NCI-H82 (cell line): Measurements from ENCODE around the gene CSNK1G2.

ENCODE experiments used
- DNase-seq: peaks from one replicate; lab custom pipeline; 2025; lab: John Stamatoyannopoulos, UW

CSNK1G2 gene

DNA sequence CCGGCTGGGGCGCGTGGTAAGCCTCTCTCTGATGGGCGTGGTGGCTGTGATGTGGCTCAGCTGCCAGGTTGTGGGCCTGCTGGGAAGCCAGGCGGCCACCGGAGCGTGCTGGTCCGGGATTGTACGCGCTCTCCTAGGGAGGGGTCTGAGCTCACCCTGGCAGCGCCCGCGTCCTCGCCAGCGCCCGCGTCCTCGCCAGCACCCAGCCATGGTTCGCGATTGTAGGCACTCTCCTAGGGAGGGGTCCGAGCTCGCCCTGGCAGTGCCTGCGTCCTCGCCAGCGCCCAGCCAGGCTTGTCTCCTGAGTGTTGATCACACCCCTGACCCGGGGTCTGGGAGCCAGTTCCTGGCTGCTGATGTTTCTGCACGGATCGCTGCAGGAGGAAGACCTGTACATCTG is 22.0 kb upstream of the CSNK1G2 start:
- no peak for DNase-seq

DNA sequence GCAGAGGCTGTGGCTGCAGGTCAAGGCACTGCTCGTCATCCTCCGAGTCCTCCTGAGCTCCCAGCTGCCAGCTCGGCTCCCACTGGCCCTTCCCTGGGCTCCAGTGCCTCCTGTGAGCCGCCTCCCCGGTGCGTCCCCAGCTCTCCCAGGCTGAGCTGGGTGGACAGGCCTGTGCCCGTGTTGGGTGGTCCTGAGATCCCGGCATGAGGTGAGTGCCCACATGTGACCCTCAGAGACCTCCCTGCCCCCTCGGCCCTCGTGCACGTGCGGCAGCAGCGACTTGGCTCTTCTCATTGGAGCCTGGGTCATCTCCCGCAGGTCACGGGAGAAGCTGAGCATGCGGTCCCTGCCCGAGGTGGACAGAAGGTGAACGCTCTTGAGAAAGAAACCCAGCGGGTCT is 20.3 kb upstream of the CSNK1G2 start:
- DNase-seq = no peak

DNA sequence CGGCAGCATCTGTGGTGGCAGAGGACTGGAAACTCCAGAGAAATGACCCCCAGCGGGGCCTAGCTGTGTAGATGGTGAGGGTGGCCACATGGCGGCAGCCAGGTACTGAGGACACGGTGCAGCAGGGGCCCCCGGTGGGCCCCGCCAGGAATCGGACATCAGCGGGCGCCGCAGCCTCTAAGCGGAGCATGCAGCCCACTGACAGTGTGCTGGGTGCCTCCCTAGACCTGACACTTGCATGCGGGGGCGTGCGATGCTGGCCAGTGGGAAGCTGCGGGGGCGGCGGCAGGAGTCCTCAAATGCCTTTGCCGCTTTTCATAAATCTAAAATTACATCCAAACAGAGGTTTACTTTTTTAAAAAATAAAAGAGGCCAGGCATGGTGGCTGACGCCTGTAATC is 19.6 kb upstream of the CSNK1G2 start:
- DNase-seq = no peak

DNA sequence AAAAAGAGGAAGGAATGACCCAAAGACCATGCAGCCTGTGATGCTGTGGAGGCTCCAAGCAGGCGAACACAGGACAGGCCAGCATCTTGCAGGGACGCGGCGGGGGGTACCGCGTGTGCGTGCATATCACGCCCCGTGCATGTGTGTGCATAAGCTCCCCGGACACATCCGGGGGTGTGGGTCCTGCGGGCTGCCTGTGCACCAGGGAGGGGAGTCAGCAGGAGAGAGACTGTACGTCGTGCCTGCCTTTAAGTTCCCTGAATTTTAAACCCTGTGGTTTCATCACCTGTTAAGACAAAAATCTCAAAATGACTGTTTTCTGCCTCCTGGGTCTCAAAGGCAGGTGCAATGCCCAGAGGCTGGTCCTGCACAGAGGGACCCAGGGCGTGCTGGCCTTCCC is 19.1 kb upstream of the CSNK1G2 start:
- no peak for DNase-seq

DNA sequence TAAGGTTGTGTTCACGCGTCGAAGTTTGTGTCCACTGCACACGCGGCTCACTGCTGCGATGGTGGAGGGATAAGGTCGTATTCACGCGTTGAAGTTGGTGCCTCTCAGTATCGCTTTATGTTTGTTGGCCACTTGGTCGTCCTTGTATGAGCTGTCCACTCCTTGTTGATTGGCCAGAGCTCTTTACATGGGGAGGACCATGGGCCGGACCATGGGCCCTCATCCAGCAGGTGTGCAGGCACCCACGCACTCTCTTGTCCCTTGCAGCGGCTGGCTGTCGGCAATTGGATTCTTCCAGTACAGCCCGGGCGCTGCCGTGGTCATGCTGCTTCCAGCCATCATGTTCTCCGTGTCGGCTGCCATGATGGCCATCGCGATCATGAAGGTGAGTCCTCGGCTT is 18.2 kb upstream of the CSNK1G2 start:
- no peak for DNase-seq

DNA sequence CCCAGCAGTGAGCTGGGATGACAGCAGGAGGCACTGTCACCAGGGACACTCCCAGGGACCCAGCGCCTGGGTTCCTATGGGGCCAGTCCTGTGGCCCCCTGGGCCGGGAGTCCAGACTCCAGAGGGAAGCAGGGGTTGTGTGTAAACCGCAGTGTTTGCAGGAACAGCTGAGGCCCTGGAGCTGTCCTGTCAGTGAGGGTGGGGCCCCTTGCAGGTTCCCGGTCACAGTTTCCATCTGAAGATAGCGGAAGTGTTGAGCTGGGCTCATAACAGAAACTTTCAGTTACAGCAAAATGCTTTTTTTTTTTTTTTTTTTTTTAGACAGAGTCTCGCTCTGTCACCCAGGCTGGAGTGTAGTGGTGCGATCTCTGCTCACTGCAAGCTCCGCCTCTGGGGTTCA is 17.7 kb upstream of the CSNK1G2 start:
- DNase-seq = no peak

DNA sequence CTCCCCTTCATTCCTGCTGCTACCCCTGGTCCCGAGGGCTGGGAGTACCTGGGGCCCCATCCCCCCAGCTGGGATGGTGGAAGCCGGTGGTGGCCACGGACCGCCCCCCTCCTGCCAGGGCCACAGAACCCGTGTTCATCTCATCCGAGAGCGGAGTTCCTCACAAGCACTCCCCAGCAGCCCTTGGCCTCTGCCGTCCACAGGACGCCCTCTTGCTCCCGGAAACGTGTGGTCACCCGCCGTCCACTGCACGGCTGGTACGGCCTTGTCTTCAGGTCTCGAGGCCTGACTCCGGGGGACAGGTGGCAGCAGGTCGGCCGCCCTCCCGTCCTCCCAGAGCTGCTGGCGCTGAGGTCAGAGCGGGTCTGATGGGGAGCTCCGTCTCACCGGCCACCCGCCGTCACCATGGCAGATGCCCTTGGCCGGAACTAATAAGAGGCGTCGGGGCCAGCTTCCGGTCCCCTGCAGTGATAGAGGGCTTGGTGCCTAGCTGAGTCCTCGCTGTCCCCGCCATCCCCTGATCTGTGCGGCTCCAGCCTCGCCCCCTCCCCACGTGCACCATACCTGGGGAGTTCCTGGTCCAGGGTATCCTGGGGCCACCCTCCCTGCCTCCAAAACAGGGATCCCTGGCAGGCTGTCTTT is 16.5 kb upstream of the CSNK1G2 start:
- DNase-seq = no peak

DNA sequence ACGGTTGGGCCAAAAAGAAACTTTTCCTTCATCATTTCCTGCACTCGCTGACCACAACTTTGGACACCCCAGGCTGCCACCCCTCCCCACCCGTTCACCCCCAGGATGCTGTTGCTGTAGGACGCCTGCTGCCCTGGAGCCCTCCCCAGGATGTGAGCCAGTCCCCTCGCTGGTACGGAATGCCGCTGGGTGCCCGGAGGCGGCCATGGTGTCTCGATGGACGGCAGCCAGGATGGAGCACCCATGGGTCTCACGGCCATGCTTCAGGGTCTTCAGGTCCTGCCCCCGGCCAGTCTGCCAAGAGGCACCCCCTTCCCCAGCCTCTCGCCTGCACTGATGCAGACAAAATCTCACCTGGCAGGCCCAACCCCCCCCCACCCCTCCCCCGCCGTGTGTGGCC is 15.4 kb upstream of the CSNK1G2 start:
- no peak for DNase-seq

DNA sequence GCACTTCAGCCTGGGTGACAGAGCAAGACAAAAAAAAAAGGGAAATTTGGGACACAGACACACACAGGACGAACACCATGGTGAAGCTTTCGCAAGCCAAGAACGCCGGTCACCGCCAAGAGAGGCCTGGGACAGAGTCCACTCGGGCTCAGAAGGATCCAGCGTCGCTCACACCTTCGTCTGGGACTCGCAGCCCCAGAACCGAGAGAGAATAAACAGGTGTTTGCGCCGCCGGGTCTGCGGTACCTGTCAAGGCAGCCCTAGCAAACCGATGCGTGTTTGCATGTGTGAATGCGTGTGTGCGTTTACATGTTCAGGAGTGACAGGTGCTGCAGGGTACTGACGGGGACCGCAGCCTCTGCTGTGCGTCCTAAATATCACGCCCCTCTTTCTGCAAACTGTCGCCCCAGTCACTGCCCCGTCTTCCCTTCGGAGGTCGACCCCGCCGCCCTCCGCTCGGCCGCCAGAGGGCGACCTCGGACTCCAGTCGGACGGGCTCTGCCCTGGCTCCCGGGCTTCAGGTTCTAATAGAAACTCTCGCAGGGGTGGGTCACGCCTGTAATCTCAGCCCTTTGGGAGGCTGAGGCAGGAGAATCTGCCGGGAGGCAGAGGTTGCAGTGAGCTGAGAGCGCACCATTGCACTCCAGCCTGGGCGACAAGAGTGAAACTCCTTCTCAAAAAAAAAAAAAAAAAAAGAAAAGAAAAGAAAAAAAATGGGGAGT is 11.8 kb upstream of the CSNK1G2 start:
- DNase-seq = peak; percentile 84

DNA sequence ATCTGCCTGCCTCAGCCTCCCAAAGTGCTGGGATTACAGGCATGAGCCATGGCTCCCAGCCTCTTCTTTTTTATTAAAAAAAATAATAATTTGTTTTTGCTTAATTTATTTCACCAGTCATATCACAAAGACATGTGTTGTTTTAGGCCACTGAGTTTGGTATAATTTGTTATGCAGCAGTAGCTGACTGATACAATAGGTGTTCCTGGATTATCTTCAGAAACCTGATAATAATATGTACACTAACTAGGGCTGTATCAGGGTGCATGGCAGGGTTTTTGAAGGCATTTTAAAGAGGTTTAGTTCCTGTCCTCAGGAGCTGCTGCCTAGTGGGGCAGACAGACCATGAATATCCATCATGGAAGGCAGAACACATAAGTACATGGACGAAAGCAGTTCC is 9.5 kb upstream of the CSNK1G2 start:
- DNase-seq = no peak

DNA sequence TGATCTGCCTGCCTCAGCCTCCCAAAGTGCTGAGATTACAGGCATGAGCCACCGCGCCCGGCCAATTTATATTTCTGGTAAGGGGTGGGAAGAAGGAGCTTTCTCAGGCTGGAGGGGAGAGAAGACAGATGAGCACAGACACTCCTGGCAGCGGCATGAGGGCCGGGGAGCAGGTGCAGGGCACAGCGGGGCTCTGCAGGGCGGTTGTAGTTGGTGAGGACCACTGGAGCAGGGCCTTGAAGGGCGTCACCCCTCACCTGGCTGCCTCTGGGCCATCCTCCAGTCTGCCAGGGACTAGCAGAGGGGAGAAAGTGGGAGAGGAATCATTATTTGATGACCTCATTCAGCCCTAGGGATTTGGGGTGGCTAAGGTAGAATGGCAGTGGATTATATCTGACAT is 8.6 kb upstream of the CSNK1G2 start:
- no peak for DNase-seq

DNA sequence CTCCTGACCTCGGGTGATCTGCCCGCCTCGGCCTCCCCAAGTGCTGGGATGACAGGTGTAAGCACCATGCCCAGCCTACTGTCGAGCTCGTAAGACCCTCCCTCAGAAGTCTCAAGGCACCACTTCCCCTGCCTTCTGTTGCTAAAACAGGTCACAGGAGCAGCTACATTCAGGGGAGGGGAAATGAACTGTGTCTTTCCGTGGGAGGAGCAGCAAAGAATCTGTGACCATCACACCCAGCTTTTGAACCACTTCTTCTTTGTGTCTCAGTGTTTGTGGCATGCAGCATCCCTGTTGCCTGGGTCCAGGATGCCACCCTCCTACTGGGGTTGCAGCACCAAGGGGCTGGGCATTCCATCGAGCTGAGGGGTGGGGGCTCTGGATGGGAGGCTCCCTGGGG is 7.7 kb upstream of the CSNK1G2 start:
- no peak for DNase-seq

DNA sequence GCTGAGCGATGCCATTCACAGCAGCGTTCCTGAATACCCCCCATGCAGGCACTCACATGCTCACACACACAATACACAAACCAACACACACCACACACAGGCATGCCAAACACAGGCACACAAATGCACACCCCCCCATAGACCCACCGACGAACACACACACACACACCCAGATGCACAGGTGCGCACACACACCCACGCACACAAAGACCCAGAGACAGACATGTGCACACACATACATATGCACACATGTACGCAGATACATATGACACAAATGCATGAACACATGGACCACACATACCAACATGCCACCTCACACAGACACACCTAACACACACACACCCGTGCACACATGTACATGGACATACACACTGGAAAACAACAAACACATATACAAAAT is 7.0 kb upstream of the CSNK1G2 start:
- DNase-seq = no peak

DNA sequence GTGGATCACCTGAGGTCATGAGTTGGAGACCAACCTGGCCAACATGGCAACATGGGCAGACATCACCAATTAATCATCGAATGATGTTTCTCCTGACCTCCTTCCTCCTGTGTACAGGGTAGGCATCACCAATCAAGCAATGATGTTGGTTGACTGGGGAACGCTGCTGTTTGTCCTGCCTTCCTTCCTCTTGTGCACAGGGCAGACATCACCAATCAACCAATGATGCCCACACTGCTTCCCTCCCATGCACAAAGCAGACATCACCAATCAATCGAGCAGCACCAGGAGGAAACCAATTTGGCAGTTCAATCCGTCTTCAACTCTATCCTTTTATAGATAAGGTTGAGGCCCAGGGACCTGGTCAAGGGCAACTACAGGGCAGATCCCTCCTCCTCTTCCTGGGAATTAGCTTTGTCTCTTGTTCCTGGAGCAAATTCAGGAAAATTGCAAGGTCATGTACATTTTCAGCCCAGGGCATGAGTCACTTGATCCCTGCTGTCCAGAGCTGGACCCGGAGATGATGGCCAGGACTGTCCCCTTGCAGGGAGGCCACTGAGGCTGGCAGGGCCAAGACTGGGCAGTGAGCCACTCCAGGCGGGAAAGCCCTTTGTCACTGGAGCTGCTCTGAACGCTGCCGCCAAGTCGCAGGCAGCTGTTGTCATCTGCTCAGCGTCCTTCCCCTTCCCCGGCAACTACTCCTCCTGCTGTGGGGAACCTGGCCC is 5.3 kb upstream of the CSNK1G2 start:
- peak; percentile 8 for DNase-seq

DNA sequence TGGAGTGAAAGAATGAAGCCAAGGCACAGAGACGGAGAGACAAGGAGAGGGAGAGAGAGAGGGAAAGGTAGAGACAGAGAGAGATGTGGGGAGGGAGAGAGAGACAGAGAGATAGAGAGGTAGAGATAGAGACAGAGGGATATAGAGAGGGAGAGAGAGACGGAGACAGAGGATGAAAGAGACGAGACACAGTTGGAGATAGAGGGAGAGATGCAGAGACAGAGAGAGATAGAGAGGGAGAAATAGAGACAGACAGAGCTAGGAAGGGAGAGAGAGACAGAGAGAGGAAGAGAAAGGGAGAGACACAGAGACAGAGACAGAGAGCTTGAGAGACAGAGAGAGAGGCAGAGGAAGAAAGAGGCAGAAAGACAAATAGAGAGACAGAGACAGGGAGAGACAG is 4.5 kb upstream of the CSNK1G2 start:
- DNase-seq = no peak

DNA sequence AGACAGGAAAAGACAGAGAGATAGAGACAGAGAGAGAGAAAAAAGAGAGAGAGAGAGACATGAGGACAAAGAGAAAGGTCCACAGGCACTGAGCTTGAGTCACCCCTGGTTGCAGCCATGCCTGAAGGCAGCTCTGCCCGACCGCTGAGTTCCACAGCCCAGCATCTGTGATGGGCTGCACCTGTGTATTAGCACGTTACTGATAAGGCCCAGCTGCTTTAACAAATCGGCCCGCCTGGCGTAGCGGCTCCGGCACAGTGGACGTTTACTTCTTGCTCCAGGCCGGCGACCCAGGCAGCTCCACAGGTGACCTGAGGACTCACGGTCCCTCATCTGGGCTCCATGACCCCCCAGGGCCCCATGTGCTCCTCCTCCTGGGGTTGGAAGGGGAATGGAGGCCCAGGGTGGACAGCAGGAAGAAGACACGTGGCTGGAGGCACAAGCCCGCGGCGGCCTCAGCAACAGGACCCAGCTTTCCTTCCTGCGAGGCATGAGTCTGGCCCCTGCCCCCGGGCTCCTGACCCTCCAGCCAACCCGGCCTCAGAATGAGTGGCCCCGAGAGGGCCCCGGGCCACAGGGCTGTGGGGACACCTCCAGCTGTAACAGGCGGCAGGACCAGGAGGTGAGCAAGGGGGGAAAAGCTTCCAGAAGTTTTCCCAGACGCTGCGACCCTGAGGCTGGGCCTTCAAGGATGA is 3.9 kb upstream of the CSNK1G2 start:
- no peak for DNase-seq

DNA sequence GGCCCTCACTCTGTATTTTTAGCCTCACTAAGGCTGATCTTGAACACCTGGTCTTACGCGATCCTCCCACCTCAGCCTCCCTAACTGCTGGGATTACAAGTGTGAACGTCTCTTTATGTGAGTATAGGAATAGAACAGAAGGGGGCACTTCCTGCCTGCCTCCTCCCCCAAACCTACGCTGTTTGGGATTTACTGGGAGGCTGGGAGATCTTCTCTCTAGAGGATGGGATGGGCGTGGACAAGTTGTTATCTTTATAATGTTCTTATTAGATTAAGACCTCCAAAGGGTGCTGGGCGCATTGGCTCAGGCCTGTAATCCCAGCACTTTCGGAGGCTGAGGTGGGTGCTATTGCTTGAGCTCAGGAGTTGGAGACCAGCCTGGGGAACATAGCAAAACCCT is 2.9 kb upstream of the CSNK1G2 start:
- peak; percentile 99 for DNase-seq

DNA sequence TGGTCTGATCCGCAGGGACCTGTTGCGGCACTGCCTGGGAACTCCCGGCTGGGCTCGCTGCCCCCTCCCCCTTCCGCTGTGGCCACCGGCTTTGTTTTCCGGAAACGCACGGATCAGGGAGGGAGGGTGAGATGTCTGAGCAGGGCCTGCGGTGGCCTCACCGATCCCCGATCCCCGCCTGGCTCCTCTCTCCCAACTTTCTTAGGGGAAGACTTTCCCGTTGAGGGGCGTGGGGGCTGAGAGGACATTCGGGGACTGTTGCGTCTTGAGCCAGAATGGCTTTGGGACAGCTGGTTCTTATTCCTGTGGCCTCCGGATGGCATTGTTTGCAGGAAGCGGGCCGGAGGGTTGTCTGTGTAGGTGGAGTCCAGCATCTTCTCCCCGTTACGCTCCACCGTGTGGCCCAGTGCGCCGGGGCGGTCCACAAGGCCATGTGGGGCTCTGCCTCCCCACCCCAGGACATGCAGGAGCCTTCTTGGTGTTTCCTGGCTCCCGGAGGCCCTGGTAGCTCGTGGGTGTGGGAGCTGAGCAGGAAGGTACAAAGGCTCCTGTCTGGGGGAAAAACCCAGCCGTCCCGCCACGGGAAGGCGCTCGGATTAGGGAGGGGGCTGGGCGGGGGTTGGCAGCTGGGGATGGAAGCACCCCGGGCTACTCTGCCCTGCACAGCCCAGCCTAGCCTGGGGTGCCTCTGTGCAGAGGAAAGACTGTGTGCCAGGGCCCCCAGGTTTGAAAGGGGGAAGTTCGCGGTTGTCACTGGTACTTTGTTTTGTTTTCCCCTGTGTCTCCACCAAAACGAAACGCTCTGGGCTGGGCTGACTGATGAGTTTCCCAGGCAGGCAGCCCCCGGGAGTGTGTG is 1.3 kb downstream of the CSNK1G2 start:
- peak; percentile 82 for DNase-seq

DNA sequence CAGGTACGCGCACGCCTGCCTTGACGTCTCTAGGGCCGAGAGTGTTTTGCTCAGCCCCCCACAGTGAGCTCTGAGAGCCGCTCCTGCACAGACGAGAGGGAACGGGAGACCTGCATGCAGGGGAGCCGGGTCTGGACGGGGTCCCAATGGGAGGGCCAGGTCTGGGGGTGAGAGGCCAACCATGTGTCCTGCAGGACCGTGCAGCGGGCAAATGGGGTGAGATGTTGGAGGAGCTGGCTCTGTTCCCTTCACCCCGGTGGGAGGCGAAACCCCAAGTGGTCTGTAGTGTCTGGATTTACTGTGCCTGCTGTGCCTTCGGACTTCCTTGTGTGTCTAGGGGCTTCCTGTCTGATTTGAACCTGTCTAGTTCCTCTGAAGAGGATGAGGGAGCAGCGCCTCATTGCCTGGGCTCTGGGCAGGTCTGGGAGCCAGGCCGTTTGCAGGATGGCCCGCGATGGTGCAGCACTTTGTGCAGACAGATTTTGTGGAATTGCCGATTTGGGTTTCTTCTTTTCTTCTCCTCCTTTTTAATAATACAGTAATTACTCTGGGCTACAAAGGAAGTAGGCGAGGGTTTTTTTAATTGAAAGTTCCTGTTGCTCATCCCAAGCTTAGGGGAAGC is 2.1 kb downstream of the CSNK1G2 start:
- DNase-seq = no peak

DNA sequence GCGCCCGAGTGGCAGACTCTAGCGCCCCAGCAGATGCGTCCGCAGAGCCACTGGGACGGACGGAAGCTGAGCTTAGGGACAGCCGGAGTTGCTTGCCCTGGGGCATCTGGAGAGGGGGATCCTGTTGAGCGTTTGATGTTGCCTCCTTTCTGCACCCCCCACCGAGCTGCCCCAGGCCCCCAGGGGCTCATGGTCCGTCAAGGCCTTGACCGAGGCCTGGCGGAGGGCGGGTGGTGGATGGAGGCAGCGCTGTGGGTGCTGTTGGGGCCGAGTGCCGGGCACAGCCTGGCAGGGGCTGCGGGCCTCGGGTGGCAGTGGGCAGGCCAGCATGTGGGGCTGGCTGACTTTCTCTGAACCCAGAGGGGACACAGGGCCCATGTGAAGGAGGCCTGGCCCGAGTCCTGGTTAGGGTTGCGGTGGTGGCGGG is 2.7 kb downstream of the CSNK1G2 start:
- no peak for DNase-seq
